Panc1 (cell line): ENCODE results near the gene GCH1.

Source experiments
- CTCF ChIP-seq: fragments of 450-650 bp; IDR thresholded peaks from 2 replicates; pipeline ENCODE4 v1.5.1; 2017; ENCODE audit warnings: mild to moderate bottlenecking
- REST ChIP-seq, 2 experiments: IDR thresholded peaks; 2 replicates each; pipeline ENCODE4 v1.6.1; 2011 to 2012; ENCODE audit warnings: low read depth in 2 of 2, control low read depth in 1 of 2, low read length in 1 of 2, mild to moderate bottlenecking in 1 of 2, moderate library complexity in 1 of 2; ENCODE audit not compliant: insufficient read depth in 1 of 2

- TF ChIP-seq CTCF (no peak), REST (IDR thresholded peaks at IDR 0.05; ENCODE audit: insufficient read depth in 1 of 2, low read depth in 2 of 2, low read length in 1 of 2) (no peak)
Measured at GRCh38 chr14:54936816-54937215, 34.2 kb upstream of the GCH1 start.
